ENCODE data around the gene FNBP1L. TPM values are rescaled to one million over a fixed set of nuclear protein-coding genes. Genes with fewer than 3 reads are reported as not detected.
A peak's percentile ranks its signal among the peaks of the same experiment; 100 is the strongest.

FNBP1L gene
- total and polyA plus RNA-seq, 2 experiments from 2014 or later = 56.3 to 132 TPM

- ATAC-seq = no peak; the same call in 2 of the 3 replicates
- Mint-ChIP-seq H3K4me1 (peaks cover 13% of the 10 kb centered on the region), H3K27ac (no peak overlapping the region), H3K4me3 (no peak overlapping the region), H3K27me3 (ENCODE audit: insufficient read depth, low read depth, poor library complexity) (peaks cover under 1% of the 10 kb centered on the region), H3K36me3 (ENCODE audit: low read depth) (peaks cover 19% of the 10 kb centered on the region; the same call in 2 of the 3 replicates), H3K9me3 (no peaks in the 10 kb centered on the region)
- Histone ChIP-seq H3K27ac (ENCODE audit: low read depth) (peak overlapping the region; percentile 32; the same call in 1 of the 2 replicates), H3K9me2 (ENCODE audit: insufficient read depth) (no peaks in the 10 kb centered on the region), H3K4me2 (no peak overlapping the region), H3K36me3 (ENCODE audit: insufficient read depth) (peaks cover 8% of the 10 kb centered on the region; the same call in 1 of the 2 replicates), H4K20me1 (replicated peaks; ENCODE audit: insufficient read depth) (no peaks in the 10 kb centered on the region; the same call in 1 of the 2 replicates), H3F3A (replicated peaks; ENCODE audit: low read depth) (no peaks in the 10 kb centered on the region), H3K79me2 (replicated peaks; ENCODE audit: insufficient read depth) (no peaks in the 10 kb centered on the region), H3K4me1 (ENCODE audit: insufficient read depth) (peaks cover 19% of the 10 kb centered on the region; the same call in 1 of the 2 replicates), H3K4me3 (no peak overlapping the region), H3K27me3 (ENCODE audit: insufficient read depth) (no peaks in the 10 kb centered on the region), H2AFZ (no peak overlapping the region)
- DNase-seq (ENCODE audit: low spot score) = no peak
- TF ChIP-seq NANOG (IDR thresholded peaks at IDR 0.05; ENCODE audit: borderline replicate concordance) (no peak), REST (IDR thresholded peaks at IDR 0.05; ENCODE audit: unreplicated experiment) (no peak), CREB1 (CRISPR knock-in tag; IDR thresholded peaks at IDR 0.05; ENCODE audit: low read depth) (no peak), ZNF114 (CRISPR knock-in tag; IDR thresholded peaks at IDR 0.05) (no peak)
Observed at GRCh38 chr1:93542398-93542797, 94.5 kb downstream of the FNBP1L start.

- H3K9me2 ChIP-seq (ENCODE audit: insufficient read depth) = no peaks in the 10 kb centered on the region
- Mint-ChIP-seq H3K27ac (no peak overlapping the region), H3K9me3 (no peaks in the 10 kb centered on the region), H3K4me1 (peaks cover 11% of the 10 kb centered on the region), H3K4me3 (no peak overlapping the region), H3K27me3 (ENCODE audit: insufficient read depth, low read depth, poor library complexity) (no peaks in the 10 kb centered on the region), H3K36me3 (ENCODE audit: low read depth) (peaks cover 40% of the 10 kb centered on the region)
- no peaks in the 10 kb centered on the region for H3F3A ChIP-seq (replicated peaks; ENCODE audit: low read depth)
- H3K4me1 ChIP-seq (ENCODE audit: insufficient read depth) = peaks cover 21% of the 10 kb centered on the region
- peaks cover 20% of the 10 kb centered on the region; the same call in 1 of the 2 replicates for H3K36me3 ChIP-seq (ENCODE audit: insufficient read depth)
- ATAC-seq = no peak
- no peaks in the 10 kb centered on the region for H3K27me3 ChIP-seq (ENCODE audit: insufficient read depth)
- H4K20me1 ChIP-seq (replicated peaks; ENCODE audit: insufficient read depth) = no peaks in the 10 kb centered on the region; the same call in none of the 2 replicates
- no peak for DNase-seq (ENCODE audit: low spot score)
- H3K27ac ChIP-seq (ENCODE audit: low read depth) = no peak overlapping the region
- no peak overlapping the region for H3K4me2 ChIP-seq
- H3K79me2 ChIP-seq (replicated peaks; ENCODE audit: insufficient read depth) = no peaks in the 10 kb centered on the region
- no peak overlapping the region for H2AFZ ChIP-seq
- H3K4me3 ChIP-seq = no peak overlapping the region
- TF ChIP-seq ZNF331 (CRISPR knock-in tag; IDR thresholded peaks at IDR 0.05; ENCODE audit: low read depth) (no peak), STAT1 (IDR thresholded peaks at IDR 0.05; ENCODE audit: unreplicated experiment) (no peak), NANOG (IDR thresholded peaks at IDR 0.05; ENCODE audit: borderline replicate concordance) (no peak), POLR2AphosphoS5 (IDR thresholded peaks at IDR 0.05; ENCODE audit: low read depth) (no peak), REST (IDR thresholded peaks at IDR 0.05; ENCODE audit: unreplicated experiment) (no peak), ETS1 (IDR thresholded peaks at IDR 0.05) (no peak), EZH2phosphoT487 (IDR thresholded peaks at IDR 0.05; ENCODE audit: unreplicated experiment) (no peak), CREB1 (CRISPR knock-in tag; IDR thresholded peaks at IDR 0.05; ENCODE audit: low read depth) (no peak), ZNF114 (CRISPR knock-in tag; IDR thresholded peaks at IDR 0.05) (no peak), EZH2 (IDR thresholded peaks at IDR 0.05; ENCODE audit: low read depth, unreplicated experiment) (no peak)
Observed at GRCh38 chr1:93546162-93546863, 98.4 kb downstream of the FNBP1L start.
